ENCODE data around the gene SMIM36.

Gene SMIM36

GRCh38 chr17:55451203-55451641, 60.0 kb downstream of the SMIM36 start:
- H3K9ac ChIP-seq (ENCODE audit: low read length), result no peak overlapping the region
- H3K4me2 ChIP-seq (ENCODE audit: low read length), result no peak overlapping the region
- H3K27ac ChIP-seq (ENCODE audit: low read depth, low read length, poor library complexity, severe bottlenecking), result no peak overlapping the region

GRCh38 chr17:55450232-55450825, 60.9 kb downstream of the SMIM36 start:
- H3K4me1 ChIP-seq (ENCODE audit: insufficient read depth, low read length, severe bottlenecking), result no peaks in the 10 kb centered on the region
- H3K27ac ChIP-seq (ENCODE audit: low read depth, low read length, poor library complexity, severe bottlenecking), result no peak overlapping the region
- H3K4me2 ChIP-seq (ENCODE audit: low read length), result no peak overlapping the region
- H3K79me2 ChIP-seq (ENCODE audit: insufficient read depth, low read length), result no peaks in the 10 kb centered on the region
- no peak for TF ChIP-seq EZH2 (IDR thresholded peaks at IDR 0.05; ENCODE audit: borderline replicate concordance, low read length)
- TF ChIP-seq CTCF (IDR thresholded peaks at IDR 0.05; ENCODE audit: low read length), result no peak
- H4K20me1 ChIP-seq (ENCODE audit: insufficient read depth, low read length), result no peaks in the 10 kb centered on the region
- H3F3A ChIP-seq (ENCODE audit: insufficient read depth, low read length), result no peaks in the 10 kb centered on the region
- H3K9me2 ChIP-seq (ENCODE audit: low read depth, low read length), result no peaks in the 10 kb centered on the region
- H3K36me3 ChIP-seq (ENCODE audit: insufficient read depth, low read length), result no peaks in the 10 kb centered on the region
- no peaks in the 10 kb centered on the region for H3K9me3 ChIP-seq (ENCODE audit: low read length)
- no peaks in the 10 kb centered on the region for H3K27me3 ChIP-seq (ENCODE audit: insufficient read depth, low read length)
- no peak overlapping the region for H2AFZ ChIP-seq (ENCODE audit: low read length)
- no peak overlapping the region for H3K4me3 ChIP-seq (ENCODE audit: low read depth, low read length, poor library complexity, severe bottlenecking)
- no peak overlapping the region for H3K9ac ChIP-seq (ENCODE audit: low read length)

More at GRCh38 chr17:55451203-55451641, 60.0 kb downstream of the SMIM36 start:
- Histone ChIP-seq H3K9me2 (ENCODE audit: low read depth, low read length) (no peaks in the 10 kb centered on the region), H3K9me3 (ENCODE audit: low read length) (no peaks in the 10 kb centered on the region), H3F3A (ENCODE audit: insufficient read depth, low read length) (no peaks in the 10 kb centered on the region), H4K20me1 (ENCODE audit: insufficient read depth, low read length) (no peaks in the 10 kb centered on the region), H2AFZ (ENCODE audit: low read length) (no peak overlapping the region), H3K27me3 (ENCODE audit: insufficient read depth, low read length) (no peaks in the 10 kb centered on the region), H3K4me3 (ENCODE audit: low read depth, low read length, poor library complexity, severe bottlenecking) (no peak overlapping the region), H3K79me2 (ENCODE audit: insufficient read depth, low read length) (no peaks in the 10 kb centered on the region), H3K36me3 (ENCODE audit: insufficient read depth, low read length) (no peaks in the 10 kb centered on the region), H3K4me1 (ENCODE audit: insufficient read depth, low read length, severe bottlenecking) (no peaks in the 10 kb centered on the region)
- TF ChIP-seq CTCF (IDR thresholded peaks at IDR 0.05; ENCODE audit: low read length), result no peak
- no peak for TF ChIP-seq EZH2 (IDR thresholded peaks at IDR 0.05; ENCODE audit: borderline replicate concordance, low read length)

- Histone ChIP-seq H4K20me1 (ENCODE audit: insufficient read depth, low read length) (no peaks in the 10 kb centered on the region), H3K4me2 (ENCODE audit: low read length) (no peak overlapping the region), H2AFZ (ENCODE audit: low read length) (no peak overlapping the region), H3K79me2 (ENCODE audit: insufficient read depth, low read length) (no peaks in the 10 kb centered on the region), H3K9me2 (ENCODE audit: low read depth, low read length) (no peaks in the 10 kb centered on the region), H3K4me1 (ENCODE audit: insufficient read depth, low read length, severe bottlenecking) (no peaks in the 10 kb centered on the region), H3F3A (ENCODE audit: insufficient read depth, low read length) (no peaks in the 10 kb centered on the region), H3K27me3 (ENCODE audit: insufficient read depth, low read length) (no peaks in the 10 kb centered on the region), H3K4me3 (ENCODE audit: low read depth, low read length, poor library complexity, severe bottlenecking) (no peak overlapping the region), H3K36me3 (ENCODE audit: insufficient read depth, low read length) (no peaks in the 10 kb centered on the region), H3K9ac (ENCODE audit: low read length) (no peak overlapping the region), H3K27ac (ENCODE audit: low read depth, low read length, poor library complexity, severe bottlenecking) (no peak overlapping the region), H3K9me3 (ENCODE audit: low read length) (no peaks in the 10 kb centered on the region)
- no peak for TF ChIP-seq EZH2 (IDR thresholded peaks at IDR 0.05; ENCODE audit: borderline replicate concordance, low read length)
- TF ChIP-seq CTCF (IDR thresholded peaks at IDR 0.05; ENCODE audit: low read length), result no peak
Measured at GRCh38 chr17:55448681-55449080, 62.6 kb downstream of the SMIM36 start.
